GM18858 (cell line): ENCODE data around the gene RPH3AL.
"Not testable (repeated sequence)": the region's sequence is repeated elsewhere in the genome, so short reads cannot be mapped to it uniquely, and the experiment has no call there.

Source experiments
- ATAC-seq: cut with Tn5 transposase; IDR thresholded peaks from one replicate; pipeline ENCODE4 v1.9.1; 2021; ENCODE audit not compliant: unreplicated experiment

Gene RPH3AL

DNA sequence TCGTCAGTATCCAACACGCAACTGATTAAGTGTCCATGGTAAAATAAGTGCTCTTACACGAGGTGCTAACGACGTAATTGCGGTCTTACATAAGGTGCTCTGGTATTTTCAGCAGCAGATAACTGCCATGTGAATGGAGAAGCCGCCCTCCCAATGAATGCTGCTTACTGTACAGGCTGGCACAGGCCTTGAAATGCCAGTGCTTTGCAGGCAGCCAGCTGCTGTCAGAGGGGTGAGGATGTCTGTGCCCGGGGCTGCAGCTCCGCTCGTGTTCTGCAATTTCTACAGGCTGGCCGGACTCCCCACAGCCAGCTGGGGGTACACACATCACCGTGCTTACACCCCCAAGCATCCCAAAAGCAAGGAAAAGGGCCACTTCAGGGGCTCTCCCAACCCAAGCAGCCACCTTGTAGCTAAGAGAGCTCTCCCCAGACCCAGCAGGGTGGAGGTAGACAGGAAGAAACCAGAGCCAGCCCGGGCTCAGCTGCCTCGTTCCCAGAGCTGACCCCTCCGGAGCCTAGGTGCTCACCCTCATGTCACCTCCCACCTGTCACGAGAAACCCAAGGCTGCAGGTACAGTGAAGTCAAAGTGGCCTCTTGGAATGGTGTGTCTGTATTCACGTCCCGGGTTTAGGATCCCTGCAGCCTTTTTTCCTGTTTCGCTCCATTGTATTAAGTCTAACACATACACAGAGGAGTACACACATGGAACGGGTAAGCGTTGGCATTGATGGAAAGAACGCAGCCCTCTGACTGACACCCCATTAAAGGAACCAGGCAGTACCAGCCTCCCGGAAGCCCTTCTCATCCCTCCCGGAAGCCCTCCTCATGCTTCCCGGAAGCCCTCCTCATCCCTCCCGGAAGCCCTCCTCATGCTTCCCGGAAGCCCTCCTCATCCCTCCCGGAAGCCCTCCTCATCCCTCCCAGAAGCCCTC is 27.2 kb upstream of the RPH3AL start:
- no peak for ATAC-seq

- ATAC-seq, result no peak
Observed at GRCh38 chr17:378068-378467, 25.5 kb upstream of the RPH3AL start.

DNA sequence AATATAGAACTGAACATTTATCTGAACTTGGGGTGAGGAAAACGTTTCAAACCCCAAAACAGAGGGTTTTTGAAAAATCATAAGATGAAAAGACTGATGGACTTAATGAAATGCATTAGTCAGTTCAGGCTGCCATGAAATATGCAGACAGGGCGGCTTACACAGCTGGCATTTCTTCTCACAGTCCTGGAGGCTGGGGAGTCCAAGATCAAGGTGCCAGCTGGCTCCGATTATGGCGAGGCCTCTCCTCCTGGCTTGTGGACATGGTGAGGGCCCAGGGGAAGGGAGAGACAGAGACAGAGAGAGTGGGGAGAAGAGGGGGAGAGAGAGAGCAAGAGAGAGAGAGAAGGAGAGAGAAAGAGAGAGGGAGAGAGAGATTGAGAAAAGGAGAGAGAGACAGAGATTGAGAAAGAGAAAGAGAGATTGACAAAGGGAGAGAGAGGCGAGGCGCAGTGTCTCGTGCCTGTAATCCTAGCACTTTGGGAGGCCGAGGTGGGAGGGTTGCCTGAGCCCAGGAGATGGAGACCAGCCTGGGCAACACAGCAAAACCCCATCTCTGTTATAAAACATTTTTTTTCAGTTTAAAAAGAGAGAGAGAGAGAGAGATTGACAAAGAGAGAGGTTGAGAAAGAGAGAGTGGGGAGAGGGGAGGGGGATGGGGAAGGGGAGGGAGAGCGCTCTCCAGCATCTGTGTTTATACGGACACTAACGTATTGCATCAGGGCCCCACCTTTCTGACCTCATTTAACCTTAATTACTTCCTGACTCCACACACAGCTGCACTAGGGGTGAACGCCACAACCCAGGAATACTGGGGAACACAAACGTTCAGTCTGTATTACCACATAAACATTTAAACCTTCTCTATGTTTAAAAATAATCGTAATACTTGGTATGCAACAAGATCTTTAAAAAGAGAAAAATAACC is 24.6 kb upstream of the RPH3AL start:
- ATAC-seq, result no peak

DNA sequence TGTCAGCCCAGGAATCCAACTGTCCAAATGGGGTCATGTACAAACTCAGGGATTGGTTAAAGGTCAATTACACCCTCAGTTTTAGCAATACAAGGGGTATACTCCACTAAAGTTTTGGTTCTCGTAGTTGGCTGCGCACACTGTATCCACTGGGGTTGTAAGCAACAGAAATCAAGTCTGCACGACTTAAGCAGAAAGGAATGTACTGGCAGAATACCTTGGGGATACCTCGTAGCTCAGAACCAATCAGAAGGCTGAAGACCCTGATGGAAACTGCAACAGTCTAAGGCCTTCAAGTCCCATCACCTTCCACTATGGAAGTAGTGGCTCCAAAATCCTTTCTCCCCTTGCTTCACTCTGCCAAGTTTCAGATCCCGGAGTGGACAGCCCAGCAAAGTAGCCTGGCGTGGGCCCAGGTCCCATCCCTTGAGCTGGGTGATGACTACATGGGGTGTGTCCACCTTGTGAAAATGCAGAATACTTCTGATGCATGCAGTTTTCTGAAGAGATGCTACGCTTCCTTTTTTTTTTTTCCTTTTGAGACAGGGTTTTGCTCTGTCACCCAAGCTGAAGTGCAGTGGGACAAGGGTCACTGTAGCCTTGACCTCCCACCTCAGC is 21.1 kb upstream of the RPH3AL start:
- ATAC-seq, result no peak

DNA sequence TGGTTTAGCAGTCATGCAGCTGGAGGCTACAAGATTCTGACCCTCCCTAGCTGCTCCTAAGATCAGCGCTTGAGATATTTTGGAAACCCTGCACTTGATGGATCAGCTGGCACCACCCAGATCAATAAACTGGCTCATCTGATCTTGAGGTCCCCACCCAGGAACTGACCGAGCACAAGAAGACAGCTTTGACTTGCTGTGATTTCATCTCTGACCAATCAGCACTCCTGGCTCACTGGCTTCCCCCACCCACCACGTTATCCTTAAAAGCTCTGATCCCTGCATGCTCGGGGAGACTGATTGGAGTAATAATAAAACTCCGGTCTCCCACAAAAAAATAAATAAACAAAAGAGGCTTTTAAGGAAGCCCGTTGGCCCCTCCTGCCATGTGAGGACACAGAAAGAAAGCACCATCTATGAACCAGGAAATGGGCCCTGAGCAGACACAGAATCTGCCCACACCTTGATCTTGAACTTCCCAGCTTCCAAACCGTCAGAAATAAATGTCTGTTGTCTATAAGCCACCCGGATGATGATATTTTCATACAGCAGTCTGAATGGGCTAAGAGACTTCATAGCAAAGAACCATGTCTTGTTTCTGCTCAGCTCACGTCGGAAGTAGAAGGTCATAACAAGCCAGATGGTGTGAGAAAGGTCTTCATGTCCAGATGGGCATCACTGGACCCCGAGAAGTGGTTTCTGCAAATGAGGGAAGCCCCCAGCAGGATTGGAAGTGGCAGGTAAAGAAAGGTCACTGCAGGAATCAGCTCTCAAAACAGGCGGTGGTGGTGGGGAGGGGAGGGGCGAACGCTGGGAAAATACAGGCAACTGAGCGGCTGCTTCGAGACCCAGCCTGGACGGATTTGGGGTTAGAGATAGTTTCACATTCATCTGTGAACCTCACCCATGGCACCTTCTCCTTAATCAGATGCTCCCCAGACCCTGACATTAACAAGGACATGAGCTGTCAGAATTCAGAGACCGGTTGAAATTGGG is 19.8 kb upstream of the RPH3AL start:
- ATAC-seq, result no peak

DNA sequence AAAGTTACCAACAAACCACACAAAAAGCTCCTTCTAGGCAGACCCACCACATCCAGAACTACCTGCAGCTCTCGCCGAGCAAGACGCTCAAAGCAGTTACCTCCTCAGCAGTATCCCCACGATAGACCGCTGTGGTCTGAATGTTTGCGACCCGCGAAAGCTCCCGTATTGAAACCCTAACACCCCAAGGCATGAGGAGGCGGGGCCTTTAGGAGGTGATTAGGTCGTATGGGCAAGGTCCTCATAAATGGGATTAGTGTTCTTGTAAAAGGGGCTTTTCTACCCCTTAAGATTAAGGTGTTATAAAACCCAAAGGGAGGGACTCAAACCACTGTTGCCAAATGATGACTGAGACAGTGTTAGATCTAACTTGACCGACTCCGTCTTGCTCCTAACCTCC is 19.0 kb upstream of the RPH3AL start:
- ATAC-seq, result no peak

DNA sequence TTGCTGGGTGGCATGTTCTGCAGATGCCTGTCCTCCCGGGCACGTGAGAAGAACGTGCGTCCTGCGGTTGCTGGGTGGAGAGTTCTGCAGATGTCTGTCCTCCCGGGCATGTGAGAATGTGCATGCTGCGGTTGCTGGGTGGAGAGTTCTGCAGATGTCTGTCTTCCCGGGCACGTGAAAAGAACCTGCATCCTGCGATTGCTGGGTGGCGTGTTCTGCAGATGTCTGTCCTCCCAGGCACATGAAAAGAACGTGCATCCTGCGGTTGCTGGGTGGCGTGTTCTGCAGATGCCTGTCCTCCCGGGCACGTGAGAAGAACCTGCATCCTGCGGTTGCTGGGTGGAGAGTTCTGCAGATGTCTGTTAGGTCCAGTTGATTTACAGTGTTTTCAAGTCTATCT is 15.0 kb upstream of the RPH3AL start:
- ATAC-seq, result not testable (repeated sequence)

- ATAC-seq, result not testable (repeated sequence)
Observed at GRCh38 chr17:366657-367615, 14.3 kb upstream of the RPH3AL start.

DNA sequence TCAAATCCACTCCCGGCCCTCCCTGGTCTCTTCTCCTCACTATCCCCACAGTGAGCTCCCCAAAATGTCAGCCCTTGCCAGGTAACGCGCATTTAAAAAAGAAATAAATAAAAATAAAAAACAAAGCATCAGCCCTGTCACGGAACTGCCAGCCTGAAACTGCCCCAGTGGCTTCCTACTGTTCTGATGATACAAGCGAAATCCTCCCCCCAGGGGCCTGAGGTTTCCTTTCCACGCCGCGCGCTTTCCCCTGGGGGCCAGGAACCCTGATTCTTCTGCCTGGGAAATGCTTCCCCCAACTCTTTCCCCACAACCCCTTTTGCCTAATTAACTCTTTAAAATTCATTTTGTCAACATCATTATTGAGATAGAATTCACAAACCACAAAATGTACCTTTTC is 12.2 kb upstream of the RPH3AL start:
- ATAC-seq, result no peak

GRCh38 chr17:364308-364707 is 11.7 kb upstream of the RPH3AL start:
- ATAC-seq, result no peak

GRCh38 chr17:362721-363120 is 10.1 kb upstream of the RPH3AL start:
- no peak for ATAC-seq

- ATAC-seq, result no peak
Observed at GRCh38 chr17:360092-360750, 7.6 kb upstream of the RPH3AL start.

DNA sequence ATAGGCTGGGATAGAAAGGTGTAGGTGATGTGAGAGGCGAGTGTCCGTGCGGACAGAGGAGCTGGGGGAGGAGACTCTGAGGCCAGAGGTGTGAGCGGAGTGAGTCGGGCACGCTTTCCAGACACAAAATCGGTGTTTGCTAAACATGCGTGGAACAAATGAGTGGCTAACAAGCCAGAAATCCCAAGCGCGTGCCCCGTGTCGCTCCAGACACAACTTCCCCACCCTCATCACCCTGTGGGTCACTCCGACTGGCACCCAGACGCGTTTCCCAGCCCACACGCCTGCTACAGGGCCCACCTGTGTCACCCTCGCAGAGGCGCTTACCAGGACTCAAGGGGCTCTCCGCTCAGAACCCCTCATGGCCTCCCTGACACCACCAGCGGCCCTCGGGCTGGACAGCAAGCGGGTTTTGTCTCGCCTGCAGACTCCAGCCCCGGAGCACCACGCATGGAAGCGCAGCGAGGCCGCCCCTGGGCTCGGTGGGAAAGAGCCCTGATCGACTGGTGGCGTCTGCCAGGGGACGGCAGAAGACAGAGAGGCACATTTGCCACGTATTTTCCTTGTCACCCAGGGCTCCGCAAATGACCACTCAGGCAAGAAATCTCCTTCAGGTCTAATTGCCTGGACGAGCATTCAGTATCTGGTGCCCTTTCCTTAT is 6.0 kb upstream of the RPH3AL start:
- ATAC-seq, result no peak

DNA sequence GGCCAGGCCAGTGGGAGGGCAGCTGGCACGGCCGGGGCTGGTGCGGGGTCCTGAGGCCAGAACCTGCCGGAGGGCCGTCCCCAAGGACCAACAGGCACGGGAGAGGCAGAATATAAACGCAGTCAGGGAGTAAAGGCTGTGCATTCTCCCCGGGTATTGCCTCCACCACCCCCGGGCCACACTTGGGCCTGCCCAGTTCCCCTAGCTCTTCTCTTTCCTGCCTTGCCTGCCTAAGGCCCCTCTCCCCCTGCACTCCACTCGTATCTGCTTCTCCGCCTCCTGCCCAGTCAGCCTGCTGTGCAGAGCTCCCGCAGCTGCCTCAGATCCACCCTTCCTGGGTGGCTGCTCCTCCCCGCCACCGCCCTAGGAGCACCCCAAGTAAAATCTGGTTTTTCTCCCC is 5.0 kb upstream of the RPH3AL start:
- ATAC-seq, result no peak

DNA sequence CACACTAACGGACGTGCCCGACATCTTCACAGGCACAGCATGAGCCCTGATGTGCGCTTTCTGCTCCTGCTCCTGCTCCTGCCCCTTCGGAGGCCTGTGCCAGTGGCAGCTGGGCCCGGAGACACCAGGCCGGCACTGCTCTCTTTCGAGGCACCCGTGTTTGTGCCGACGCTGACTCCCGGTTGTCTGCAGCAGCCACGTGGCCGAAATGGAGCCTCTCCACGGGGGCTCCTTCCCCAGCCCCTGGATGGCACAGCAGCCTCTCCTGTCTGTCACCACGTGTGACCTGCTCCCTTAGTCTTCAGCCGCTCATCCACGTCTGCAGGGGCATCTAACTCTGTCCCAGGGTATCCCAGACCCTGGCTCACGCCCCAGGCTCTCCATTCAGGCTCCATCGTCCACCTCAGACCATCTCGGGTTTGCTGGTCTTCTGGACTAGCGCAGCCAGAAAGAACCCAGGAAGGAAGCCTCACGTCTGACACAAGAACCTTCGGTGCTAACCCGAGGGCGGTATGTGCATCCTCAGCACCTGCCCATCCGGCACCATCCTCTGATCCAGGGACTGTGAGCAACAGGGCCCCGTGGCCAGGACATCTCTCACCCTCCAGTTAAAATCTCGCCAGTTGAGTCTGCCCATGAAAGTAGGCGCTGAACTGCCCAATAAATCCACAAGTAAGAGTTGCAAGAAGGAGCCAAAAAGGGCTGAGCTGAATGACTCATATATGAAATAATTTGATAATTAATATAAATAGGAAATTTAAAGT is 4.2 kb upstream of the RPH3AL start:
- no peak for ATAC-seq

DNA sequence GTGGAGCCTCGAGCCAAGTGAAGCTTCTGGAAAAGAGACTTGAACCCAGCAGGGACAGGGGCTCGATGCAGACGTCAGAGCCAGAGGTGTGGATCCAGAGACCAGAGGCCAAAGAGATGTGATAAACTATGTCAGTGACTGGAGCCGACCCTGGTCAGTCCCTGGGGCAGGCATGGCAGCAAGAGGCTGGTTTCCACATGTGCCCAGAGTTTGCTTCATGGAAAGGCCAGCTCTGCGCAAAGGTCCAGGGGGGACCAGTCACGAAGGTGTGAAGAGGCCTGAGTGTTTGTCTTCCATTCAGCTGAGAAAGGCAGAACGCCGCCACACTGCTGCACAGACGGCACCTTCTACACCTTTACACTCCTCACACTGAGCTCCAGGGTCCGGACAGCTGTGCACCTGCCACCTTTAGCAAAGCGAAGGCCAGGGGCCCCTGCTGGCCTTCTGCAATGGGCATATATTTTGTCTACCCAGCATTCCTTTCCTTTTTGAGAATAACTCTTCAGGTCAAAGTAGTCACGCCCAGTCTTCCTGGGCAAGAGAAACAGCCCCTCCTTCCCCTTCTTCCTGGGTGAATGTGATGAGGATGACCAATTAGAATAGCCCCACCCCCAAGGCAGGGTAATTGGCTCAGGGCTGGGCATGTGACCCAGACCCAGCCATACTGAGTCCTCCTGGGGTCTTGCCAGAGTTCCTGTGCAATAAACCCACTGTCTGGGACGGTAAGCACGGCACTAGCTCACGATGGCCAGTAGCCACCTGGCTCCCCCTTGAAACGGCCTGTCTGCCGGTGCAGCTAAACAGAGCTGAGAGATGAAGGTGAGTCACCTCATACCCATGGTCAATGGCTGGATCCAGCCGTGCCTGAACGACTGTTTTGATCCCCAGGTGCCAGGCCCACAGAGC is 2.3 kb upstream of the RPH3AL start:
- no peak for ATAC-seq
